NOMO-1 (cell line): Measurements from ENCODE around the gene BTNL2.
"Not testable (repeated sequence)": the region's sequence is repeated elsewhere in the genome, so short reads cannot be mapped to it uniquely, and the experiment has no call there.

Experiments used
- DNase-seq, 2 experiments: peaks; one replicate each; lab custom pipeline; 2025; ENCODE audit not compliant: unreplicated experiment in 2 of 2; lab: John Stamatoyannopoulos, UW

The BTNL2 gene

DNA sequence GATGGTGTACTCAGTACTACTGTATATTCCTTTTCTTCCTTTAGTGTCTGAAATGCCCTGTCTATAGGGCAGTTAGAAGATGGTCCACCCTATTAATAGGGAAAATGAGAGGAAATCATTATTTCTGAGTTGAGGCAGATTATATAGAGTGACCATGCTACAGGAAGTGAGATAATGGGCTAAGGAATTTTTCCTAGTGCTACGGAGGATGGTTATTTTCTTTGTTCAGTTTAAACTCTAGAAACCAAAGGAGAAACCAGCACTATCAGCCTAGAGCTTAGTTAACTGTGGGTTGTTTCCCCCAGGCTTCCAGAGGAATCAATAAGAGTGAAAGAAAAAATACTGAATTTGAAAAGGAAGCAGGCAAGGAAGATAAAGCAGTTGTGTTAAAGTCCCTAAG lies 35.8 kb downstream of the BTNL2 start:
- no peak for DNase-seq

DNA sequence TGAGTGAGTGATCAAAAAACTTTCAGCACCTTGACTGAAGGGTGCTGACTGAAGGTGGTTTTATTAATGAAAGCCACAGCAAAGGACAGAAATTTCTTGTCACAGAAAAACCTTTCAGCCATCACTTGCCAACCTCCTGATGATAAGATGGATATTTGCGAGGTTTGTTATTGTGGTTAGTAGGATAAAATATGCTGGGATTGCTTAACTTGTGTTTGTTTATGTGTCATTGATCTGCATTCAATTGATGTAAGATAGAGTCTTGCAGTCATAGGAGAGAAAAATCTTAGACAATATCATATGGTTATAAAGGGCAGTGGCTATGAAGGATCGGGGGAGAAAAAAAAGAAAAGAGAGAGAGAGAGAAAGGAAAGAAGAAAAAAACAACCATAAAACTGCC lies 36.5 kb downstream of the BTNL2 start:
- DNase-seq: no peak

- DNase-seq: no peak
Measured at GRCh38 chr6:32369660-32370059, 37.3 kb downstream of the BTNL2 start.

- DNase-seq: no peak
Measured at GRCh38 chr6:32367644-32368043, 39.3 kb downstream of the BTNL2 start.

- DNase-seq: not testable (repeated sequence)
Measured at GRCh38 chr6:32359225-32359624, 47.8 kb downstream of the BTNL2 start.

GRCh38 chr6:32358548-32358947 lies 48.4 kb downstream of the BTNL2 start:
- DNase-seq: not testable (repeated sequence)

GRCh38 chr6:32355018-32355417 lies 52.0 kb downstream of the BTNL2 start:
- no peak for DNase-seq

GRCh38 chr6:32353348-32353747 lies 53.6 kb downstream of the BTNL2 start:
- no peak for DNase-seq
